GM19099 (cell line): ENCODE measurements around the gene SPTBN5.

Source experiments
- POLR2A ChIP-seq: IDR thresholded peaks from 3 replicates; pipeline ENCODE4 v1.6.1; 2011; ENCODE audit warnings: low read depth; ENCODE audit not compliant: insufficient read length; ENCODE audit errors: extremely low read depth

Gene SPTBN5

DNA sequence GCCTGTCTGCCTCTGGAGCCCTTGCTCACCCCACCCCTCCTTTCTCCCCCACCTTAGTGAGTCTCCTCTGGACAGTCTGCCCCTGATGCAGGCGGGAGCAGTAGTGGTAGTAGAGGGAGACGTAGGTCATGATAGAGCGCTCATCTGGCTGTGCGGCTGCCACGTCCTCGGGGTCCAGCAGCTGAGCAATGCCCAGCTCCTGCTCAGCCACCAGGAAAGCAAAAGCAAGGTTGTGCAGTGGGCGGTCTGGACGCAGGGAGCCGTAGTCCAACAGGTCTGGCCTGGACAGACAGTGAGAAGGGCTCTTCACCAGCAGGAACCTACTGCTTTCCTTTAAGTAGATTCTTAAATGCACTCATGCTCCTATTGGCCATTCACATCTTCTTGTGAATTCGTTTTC, 6.7 kb downstream of the SPTBN5 start:
- no peak for TF ChIP-seq POLR2A

DNA sequence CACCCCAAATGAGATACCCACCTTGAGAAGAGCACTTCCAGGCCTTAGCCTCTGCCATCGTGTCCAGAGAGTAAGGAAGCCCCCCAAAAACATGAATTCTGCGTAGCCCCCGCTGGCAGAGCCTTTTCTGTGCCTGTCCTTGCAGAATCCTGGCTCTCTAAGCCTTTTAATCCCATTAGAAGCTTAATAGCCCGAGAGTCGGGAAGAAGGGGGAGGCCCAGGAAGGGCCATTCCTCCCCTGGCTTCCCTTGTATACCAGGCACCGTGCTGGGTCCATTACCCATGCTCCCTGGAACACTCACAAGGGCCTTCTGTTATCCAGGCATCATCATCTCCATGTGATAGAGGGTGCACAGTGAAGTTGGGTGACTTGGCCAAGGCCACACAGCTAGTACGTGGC, 7.1 kb downstream of the SPTBN5 start:
- no peak for TF ChIP-seq POLR2A

DNA sequence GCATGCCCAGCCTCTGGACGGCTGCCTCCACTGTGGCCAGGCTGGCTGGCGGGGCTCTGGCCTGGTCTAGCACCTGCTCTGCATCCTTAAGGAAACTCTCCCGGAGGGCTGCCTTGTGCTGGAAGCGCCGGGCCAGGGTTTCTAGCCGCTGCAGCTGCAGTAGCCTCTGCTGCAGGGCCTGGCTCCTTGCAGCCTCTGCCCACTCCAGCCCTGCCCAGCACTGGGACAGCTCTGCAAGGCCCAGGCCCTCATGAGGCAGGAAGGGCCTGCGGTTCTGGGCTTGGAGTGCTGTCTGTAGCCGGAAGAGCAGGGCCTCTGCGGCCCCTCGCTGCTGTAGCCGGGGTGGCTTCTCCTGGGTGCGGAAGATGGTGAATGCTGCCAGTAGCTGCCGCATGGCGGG, 8.0 kb downstream of the SPTBN5 start:
- no peak for TF ChIP-seq POLR2A

DNA sequence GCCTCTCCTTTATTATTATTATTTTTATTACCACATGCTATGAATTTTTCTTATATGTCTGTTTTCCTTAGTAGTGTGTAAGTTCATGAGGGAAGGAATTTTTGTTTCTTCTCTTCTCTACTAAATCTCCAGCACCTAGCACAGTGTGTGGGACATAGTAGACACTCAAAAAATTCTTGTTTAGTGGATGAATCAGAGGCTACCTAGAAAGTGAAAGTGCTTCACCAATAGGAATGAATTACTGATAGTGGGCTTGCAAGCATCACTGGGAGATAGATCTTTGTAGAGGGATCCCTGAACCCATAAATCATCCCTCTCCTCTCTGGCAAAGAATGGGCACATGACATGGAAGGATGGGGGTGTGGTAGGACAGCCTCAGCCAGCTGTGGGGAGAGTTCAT, 8.5 kb downstream of the SPTBN5 start:
- TF ChIP-seq POLR2A = no peak

DNA sequence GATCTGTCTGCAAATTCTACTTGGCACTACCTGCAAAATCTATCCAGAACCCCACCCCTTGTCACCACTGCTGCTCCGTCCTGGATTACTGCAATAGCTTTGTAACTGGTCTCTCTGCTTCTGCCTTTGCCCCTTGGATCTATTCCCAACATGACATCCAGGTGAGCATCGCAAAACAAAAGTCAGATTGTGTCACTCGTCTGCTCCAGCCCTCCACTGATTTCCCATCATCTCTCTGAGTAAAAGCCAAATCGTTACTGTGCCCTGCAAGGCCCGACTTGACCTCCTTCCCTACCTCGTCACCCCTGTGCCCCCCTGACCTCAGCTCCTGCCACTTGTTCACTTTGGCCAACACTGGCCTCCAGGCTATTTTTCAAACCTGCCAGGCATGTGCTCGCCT, 9.4 kb downstream of the SPTBN5 start:
- no peak for TF ChIP-seq POLR2A

DNA sequence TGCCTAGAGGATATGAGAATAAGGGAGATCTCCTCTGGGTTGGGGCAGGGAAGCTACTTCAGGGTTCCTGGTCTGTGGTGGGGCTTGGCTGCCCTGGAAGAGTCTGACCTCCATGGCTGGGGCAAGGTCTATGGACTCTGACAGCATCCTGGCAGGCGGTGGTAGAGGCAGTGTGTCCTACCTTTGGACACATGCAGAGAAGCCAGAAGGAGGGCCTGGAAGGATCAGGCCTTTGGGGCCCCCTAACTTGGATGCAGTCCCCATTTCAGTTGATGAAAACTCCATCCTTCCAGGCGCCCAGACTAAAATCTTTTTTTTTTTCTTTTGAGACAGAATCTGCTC, 10.4 kb downstream of the SPTBN5 start:
- no peak for TF ChIP-seq POLR2A

DNA sequence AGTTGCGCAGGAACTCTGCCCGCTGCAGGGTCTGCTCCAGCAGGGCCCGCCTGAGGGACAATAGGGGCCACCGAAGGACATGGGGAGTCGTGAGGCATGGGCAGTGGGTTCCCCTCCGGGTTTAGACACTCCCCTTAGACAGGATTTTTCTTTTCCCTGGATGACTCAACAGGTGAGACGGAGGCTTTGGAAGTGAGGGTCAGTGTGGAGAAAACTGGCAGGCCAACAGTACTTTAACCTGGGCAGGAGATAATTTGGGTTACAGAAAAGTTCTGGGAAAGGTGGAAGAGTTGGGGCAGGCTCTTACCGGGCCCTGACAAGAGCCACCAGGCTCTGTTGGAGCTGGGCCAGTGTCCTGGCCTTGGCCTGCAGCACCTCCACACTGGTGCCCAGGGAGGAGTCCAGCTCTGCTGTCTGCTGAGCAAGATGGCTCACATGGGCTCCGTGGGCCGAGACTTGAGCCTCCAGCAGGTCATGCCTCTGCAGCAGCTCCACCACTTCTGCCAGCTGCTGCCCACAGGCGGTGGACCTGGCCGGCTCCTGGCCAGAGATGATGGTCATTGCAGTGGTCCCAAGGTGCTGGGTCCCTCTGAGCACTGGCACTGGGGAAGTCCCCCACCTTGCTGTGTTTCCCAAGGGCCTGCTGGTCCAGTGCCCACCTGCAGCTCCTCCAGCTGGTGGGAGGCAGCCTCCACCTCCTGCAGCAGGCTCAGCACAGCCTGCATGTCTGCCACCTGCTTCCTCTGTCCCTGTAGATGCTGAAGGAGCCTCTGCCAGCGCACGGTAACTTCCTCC, 11.0 kb downstream of the SPTBN5 start:
- no peak for TF ChIP-seq POLR2A

DNA sequence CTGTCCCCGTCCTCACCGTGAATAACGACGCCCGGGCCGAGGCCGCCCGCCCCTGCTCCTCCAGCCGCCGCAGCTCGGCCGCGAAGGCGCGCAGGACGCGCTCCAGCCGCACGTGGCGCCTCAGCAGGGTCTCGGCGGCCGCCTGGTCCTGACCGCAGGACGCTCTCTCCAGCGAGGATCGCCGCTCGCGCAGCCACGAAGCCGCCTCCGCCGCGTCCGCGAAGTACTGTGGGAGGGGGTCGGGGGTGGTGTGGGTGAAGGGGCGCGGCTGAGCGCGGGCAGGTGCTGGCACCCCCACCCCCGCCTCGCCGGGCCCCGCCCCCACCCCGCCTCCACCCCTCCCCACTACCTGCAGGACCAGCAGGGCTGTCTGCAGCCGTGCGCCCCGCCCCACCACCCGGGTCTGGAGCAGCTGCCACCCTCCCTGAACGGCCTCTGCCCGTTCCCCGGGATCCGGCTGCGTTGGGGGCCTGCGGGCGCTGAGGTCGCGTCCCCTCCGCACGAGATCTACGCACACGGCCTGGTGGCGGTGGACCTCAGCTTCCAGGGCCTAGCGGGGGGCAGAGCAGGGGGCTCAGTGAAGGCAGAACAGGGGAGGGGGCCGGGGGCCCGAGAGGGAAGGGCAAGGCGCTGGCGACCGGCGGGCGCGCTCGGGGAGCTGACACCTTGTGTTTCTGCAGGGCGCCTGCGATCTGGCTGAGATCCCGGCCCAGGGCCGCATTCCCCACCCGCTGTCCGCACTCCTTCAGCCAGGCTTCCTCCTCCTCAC, 11.7 kb downstream of the SPTBN5 start:
- no peak for TF ChIP-seq POLR2A

DNA sequence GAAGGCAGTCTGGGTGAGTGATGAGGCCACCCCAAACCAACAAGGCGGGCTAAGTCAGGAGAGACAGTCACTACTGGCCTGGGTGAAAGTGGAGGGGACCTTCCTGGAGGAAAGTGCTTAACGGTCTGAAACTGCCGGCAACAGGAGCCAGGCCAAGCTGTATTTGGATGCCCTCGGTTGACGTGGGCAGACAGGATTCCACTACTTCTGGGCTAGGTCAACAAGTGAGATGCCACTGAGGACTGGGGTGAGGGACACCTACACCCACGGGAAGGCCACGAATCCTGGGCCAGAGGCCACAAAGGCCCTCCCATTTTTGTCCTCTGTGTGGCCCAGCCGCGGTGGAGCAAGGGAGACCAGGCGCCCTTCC, 12.3 kb downstream of the SPTBN5 start:
- no peak for TF ChIP-seq POLR2A

DNA sequence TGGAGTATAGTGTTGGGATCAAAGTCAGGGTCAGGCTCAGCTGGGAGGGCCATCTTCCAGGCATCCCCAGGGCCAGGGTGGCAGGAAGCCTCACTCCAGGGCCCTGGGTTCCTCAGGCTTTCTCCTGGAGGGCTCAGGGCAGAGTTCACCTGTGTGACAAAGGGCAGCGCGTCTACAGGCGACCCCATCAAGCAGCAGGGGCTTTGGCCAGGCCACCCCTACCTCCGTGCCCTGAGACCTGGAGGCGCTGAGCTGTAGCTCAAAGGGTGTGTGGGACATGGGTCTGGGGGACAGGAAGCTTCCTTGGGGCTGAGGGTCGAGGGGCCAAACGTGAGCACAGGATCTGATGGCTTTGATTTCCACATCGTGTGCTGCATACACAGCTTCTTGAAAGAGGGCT, 12.8 kb downstream of the SPTBN5 start:
- no peak for TF ChIP-seq POLR2A

DNA sequence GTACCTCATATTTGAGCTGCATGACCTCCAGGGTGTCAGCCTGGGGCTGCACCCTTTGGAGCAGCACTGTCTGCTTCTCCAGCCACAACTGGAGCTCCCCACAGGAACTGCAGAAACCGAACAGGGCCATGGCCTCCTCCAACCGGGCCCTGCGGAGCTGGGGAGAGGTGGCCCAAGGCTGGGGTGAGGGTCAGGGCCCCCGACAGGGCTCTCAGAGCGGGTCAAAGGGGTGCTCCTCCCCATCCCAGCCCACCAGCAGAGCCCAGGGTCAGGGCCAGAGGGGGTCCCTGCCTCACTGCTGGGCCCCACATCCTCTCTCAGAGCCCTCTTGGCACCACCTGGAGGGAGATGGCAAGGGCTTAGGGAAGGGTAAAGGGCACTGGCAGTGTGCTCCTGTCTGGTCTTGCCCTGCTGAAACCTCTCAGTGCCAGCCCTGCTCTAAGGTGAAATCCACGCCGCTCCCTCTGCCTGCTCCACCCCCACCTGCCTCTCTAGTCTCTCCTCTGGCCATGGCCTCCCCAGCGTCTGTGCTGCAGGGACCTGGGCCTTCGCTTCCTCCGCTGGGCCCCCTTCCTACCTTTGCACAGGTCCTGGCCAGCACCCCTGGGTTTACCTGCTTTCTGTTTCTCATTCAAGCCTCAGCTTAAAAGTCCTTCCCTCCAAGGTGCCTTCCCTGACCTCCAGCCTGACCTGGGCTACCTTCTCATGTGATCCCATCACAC, 13.5 kb downstream of the SPTBN5 start:
- TF ChIP-seq POLR2A = no peak

DNA sequence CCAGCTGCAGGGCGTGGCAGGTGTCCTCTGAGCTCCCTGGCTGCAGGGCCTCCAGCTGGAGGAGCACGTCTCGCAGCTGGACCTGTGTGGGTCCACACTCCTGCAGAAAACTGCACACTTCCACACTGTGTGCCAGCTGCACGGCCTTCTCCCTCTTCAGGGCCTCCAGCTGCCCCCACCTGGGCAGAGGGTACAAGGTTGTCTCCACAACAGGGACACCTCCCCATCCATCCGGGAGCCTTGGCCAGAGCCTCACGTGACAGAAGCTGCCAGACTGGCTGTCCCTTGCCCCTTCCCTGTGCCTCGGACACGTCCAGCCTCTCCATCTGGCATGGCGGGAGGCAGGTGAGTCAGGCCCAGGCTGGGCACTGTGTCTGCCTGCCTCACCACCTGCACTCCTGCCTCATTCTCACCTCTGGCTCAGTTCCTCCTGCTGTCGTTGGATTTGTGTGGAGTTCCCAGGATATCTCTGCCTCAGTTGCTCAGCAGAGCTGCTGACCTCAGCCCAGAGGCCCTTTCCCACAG, 14.5 kb downstream of the SPTBN5 start:
- TF ChIP-seq POLR2A = no peak

DNA sequence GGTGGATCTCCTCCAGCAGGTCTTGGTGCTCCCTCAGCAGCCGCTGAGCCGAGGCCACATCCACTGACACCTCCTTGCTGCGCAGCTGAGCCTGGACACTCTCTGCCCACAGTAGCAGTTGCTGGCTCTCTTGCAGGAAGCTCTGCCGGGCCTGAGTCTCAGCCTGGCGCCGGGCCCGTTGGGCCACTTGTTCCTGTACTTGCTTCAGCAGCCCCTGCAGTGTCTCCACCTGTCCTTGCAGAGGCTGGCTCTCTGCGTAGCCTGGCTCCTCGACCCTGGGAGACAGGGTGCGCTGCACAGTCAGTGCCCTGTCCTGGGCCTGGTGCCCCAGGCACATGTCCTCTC, 15.5 kb downstream of the SPTBN5 start:
- no peak for TF ChIP-seq POLR2A

DNA sequence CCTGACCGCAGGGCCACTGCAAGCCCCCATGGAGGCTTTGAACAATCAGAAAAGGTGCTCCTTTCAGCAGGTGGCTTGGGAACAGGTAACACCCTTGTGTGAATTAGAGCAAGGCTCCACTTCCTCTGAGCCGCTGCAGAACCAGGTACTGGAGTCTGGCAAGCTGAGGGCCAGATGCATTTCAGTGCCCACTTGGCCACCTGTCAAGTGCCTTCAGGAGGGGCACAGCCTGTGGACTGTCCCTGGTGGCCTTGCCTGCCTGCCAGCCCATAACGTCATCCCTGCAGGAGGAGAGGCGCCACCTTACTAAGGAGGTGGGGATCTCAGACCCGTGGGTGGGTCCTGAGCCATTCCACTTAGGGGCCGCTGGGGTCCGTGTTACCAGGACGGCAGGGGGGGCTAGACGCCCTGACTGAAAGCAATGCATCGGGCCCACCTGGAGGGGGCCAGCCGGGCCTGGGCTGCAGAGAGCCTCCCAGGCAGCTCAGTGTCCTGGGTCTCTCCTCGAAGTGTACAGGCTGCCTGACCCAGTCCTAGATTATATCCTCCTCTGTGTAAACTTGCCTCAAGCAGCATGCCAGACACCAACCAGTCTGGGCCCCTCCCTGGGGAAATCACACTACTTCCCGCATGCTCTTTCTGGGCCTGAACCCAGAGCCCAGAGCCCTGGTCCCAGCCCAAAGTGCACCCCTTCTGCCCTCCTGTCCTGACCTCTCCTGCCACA, 16.1 kb downstream of the SPTBN5 start:
- no peak for TF ChIP-seq POLR2A

DNA sequence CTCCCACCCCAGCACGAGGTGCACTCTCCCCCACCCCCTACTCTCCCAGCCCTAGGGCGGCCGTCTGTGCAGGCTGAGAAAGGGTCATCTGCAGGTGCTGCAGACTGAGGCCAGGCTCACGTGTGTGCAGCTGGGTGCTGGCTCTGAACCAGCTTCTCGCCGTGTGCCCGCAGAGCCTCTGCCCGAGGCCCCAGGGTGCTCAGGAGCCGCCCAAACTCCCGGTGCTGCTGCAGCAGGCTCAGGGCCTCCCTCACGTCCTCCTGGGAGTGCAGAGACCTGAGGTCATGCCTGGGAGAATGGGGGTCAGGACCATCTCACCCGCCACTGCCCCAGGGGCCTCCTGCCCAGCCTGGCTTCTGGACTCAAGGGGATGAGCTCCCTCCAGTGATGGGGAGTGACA, 17.2 kb downstream of the SPTBN5 start:
- no peak for TF ChIP-seq POLR2A
